Measurements from ENCODE around the gene FBXO33.
"Not testable (repeated sequence)": the region's sequence is repeated elsewhere in the genome, so short reads cannot be mapped to it uniquely, and the experiment has no call there.

FBXO33 gene

GRCh38 chr14:39369029-39369428 is 63.2 kb downstream of the FBXO33 start:
- DNase-seq (ENCODE audit: low read depth): no peak

GRCh38 chr14:39368261-39368959 is 63.8 kb downstream of the FBXO33 start:
- no peak for DNase-seq (ENCODE audit: low read depth)

GRCh38 chr14:39367387-39367751 is 64.9 kb downstream of the FBXO33 start:
- no peak for DNase-seq (ENCODE audit: low read depth)

- no peak for DNase-seq (ENCODE audit: low read depth)
Measured at GRCh38 chr14:39366460-39367386, 65.5 kb downstream of the FBXO33 start.

- no peak for DNase-seq (ENCODE audit: low read depth)
Measured at GRCh38 chr14:39365354-39365753, 66.9 kb downstream of the FBXO33 start.

- DNase-seq (ENCODE audit: low read depth): no peak
Measured at GRCh38 chr14:39364509-39364908, 67.7 kb downstream of the FBXO33 start.

DNA sequence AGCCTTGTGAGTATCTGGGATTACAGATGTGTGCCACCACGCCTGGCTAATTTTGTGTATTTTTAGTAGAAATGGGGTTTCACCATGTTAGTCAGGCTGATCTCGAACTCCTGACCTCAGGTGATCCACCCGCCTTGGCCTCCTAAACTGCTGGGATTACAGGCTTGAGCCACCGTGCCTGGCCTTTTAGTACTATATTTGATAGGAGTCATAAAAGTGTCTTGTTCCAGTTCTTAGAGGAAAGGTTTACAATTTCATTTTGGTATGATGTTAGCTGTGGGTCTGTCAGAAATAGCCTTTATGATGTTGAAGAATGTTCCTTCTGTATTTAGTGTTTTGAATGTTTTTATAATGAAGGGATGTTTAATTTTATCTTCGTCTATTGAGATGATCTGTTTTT is 70.7 kb downstream of the FBXO33 start:
- not testable (repeated sequence) for DNase-seq (ENCODE audit: low read depth)

DNA sequence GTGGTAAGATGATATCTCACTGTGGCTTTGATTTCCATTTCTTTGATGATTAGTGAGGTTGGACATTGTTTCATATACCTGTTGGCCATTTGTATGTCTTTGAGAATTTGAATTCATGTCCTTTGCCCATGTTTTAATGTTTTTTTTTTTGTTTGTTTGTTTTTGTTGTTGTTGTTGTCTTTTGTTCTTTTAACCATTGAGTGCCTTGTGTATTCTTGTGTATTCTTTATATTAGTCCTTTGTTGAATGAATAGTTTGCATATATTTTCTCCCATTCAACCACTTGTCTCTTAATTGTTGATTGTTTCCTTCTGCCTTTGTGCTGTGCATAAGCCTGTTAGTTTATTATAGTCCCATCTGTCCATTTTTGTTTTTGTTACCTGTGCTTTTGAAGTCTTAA is 71.9 kb downstream of the FBXO33 start:
- DNase-seq (ENCODE audit: low read depth): no peak

- not testable (repeated sequence) for DNase-seq (ENCODE audit: low read depth)
Measured at GRCh38 chr14:39359069-39359468, 73.2 kb downstream of the FBXO33 start.

- no peak for DNase-seq (ENCODE audit: low read depth)
Measured at GRCh38 chr14:39351708-39352107, 80.5 kb downstream of the FBXO33 start.

GRCh38 chr14:39350866-39351265 is 81.4 kb downstream of the FBXO33 start:
- DNase-seq (ENCODE audit: low read depth): no peak

Measured in stimulated activated CD8-positive, alpha-beta memory T cell treated with anti-CD3 and anti-CD28 coated beads, Interleukin-12 subunit alpha, Interleukin-12 subunit beta, amount 100 ng/mL, for 4 hours (primary cell).